ENCODE data around the gene LRP1.

DNA sequence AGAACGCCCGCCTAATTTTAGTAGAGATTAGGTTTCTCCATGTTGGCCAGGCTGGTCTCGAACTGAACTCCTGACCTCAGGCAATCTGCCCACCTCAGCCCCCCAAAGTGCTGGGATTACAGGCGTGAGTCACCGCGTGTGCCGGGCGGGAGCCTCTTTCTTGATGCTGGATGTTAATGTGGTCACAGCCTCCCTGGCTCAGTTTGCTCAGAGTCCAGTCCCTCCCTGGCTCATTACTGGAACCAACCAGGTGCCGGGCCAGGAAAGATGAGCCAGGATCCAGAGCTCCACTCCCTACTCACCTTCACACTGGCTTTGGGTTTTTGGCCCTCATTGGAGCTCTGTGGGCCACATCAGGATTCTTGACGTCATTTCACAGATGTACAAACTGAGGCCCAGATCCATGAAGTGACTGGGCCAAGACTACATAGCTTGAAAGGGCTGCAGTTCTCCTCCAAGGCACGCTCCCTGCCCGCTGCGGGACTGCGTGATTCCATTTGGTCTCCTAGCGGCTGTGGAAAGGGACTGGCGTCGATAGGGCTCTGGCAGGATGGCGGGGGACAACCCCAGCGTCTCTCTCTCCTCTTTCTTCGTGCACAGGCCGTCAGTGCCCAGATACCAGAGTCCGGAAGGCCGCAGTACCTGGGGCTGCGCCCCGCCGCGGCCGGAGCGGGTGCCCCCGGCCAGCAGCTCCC lies 96.1 kb downstream of the LRP1 start:
- TF ChIP-seq BACH2 (CRISPR knock-in tag; IDR thresholded peaks at IDR 0.05; ENCODE audit: borderline replicate concordance) (no peak), TCF4 (CRISPR knock-in tag; IDR thresholded peaks at IDR 0.05; ENCODE audit: borderline replicate concordance) (no peak), ARNTL (CRISPR knock-in tag; IDR thresholded peaks at IDR 0.05; ENCODE audit: borderline replicate concordance, low read depth) (no peak), ZNF70 (CRISPR knock-in tag; IDR thresholded peaks at IDR 0.05) (no peak), GLIS3 (CRISPR knock-in tag; IDR thresholded peaks at IDR 0.05) (no peak), ZFP3 (CRISPR knock-in tag; IDR thresholded peaks at IDR 0.05) (no peak)
- TF ChIP-seq, protein P1, sequence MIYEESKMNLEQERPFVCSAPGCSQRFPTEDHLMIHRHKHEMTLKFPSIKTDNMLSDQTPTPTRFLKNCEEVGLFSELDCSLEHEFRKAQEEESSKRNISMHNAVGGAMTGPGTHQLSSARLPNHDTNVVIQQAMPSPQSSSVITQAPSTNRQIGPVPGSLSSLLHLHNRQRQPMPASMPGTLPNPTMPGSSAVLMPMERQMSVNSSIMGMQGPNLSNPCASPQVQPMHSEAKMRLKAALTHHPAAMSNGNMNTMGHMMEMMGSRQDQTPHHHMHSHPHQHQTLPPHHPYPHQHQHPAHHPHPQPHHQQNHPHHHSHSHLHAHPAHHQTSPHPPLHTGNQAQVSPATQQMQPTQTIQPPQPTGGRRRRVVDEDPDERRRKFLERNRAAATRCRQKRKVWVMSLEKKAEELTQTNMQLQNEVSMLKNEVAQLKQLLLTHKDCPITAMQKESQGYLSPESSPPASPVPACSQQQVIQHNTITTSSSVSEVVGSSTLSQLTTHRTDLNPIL (CRISPR knock-in tag; IDR thresholded peaks at IDR 0.05; ENCODE audit: low read depth) = no peak
- TF ChIP-seq, protein P2, sequence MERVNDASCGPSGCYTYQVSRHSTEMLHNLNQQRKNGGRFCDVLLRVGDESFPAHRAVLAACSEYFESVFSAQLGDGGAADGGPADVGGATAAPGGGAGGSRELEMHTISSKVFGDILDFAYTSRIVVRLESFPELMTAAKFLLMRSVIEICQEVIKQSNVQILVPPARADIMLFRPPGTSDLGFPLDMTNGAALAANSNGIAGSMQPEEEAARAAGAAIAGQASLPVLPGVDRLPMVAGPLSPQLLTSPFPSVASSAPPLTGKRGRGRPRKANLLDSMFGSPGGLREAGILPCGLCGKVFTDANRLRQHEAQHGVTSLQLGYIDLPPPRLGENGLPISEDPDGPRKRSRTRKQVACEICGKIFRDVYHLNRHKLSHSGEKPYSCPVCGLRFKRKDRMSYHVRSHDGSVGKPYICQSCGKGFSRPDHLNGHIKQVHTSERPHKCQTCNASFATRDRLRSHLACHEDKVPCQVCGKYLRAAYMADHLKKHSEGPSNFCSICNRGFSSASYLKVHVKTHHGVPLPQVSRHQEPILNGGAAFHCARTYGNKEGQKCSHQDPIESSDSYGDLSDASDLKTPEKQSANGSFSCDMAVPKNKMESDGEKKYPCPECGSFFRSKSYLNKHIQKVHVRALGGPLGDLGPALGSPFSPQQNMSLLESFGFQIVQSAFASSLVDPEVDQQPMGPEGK (CRISPR knock-in tag; IDR thresholded peaks at IDR 0.05; ENCODE audit: borderline replicate concordance) = no peak
